ENCODE results near the gene VAT1L.

DNA sequence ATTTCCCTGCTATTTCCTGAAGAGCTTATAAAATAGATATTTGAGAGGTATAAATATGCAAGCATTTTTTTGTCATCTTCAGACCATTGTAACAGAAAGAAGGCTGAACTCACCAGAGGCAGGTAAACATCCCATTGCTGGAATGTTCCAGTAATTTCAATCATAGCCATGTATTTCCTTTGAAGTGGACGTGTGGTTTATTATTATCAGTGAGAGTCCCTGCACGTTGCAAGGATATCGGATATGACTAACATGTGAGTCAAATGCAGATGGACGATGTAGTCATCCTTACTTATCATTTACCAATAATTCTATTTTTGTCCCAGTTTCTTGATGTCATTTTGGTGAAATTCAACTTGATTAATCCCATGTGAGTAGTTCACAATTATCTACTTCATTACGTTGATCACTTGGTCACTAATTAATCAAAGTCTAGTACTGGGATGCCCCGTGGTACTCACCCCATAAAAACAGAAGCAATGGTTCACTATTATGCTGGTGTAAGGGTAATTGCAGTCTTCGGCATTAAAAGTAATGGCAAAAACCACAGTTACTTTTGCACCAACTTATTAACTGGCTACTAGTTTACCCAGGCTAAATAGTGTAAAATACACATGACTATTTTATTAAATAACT lies 89.5 kb downstream of the VAT1L start:
- TF ChIP-seq, protein P1, sequence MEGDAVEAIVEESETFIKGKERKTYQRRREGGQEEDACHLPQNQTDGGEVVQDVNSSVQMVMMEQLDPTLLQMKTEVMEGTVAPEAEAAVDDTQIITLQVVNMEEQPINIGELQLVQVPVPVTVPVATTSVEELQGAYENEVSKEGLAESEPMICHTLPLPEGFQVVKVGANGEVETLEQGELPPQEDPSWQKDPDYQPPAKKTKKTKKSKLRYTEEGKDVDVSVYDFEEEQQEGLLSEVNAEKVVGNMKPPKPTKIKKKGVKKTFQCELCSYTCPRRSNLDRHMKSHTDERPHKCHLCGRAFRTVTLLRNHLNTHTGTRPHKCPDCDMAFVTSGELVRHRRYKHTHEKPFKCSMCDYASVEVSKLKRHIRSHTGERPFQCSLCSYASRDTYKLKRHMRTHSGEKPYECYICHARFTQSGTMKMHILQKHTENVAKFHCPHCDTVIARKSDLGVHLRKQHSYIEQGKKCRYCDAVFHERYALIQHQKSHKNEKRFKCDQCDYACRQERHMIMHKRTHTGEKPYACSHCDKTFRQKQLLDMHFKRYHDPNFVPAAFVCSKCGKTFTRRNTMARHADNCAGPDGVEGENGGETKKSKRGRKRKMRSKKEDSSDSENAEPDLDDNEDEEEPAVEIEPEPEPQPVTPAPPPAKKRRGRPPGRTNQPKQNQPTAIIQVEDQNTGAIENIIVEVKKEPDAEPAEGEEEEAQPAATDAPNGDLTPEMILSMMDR (IDR thresholded peaks at IDR 0.05) = no peak
- TF ChIP-seq POLR2A (IDR thresholded peaks at IDR 0.05) = no peak

All from adrenal gland (tissue), 5 donors.